HUES48 (cell line): ENCODE measurements around the gene COL6A5.

Source experiments
- H3K27ac ChIP-seq: one replicate; pipeline ENCODE4 v1.7.0; 2013; ENCODE audit warnings: low read depth, low read length, inconsistent platforms
- H3K27me3 ChIP-seq: 2 replicates; pipeline ENCODE4 v1.6.1; 2013; ENCODE audit warnings: mild to moderate bottlenecking, low read length; ENCODE audit not compliant: control insufficient read depth, insufficient read depth
- H3K36me3 ChIP-seq: 2 replicates; pipeline ENCODE4 v1.6.1; 2013; ENCODE audit warnings: low read length; ENCODE audit not compliant: control insufficient read depth, insufficient read depth
- H3K4me1 ChIP-seq: 2 replicates; pipeline ENCODE4 v1.6.1; 2013; ENCODE audit warnings: mild to moderate bottlenecking, low read length; ENCODE audit not compliant: control insufficient read depth, insufficient read depth
- H3K4me3 ChIP-seq: 2 replicates; pipeline ENCODE4 v1.5.1; 2013; ENCODE audit warnings: mild to moderate bottlenecking, low read depth, low read length
- H3K9ac ChIP-seq: 2 replicates; pipeline ENCODE4 v1.6.1; 2013; ENCODE audit warnings: mild to moderate bottlenecking, low read depth, low read length, moderate library complexity
- H3K9me3 ChIP-seq: 2 replicates; pipeline ENCODE4 v1.6.1; 2013; ENCODE audit warnings: low read length; ENCODE audit not compliant: control insufficient read depth, insufficient read depth

COL6A5 gene

GRCh38 chr3:130480736-130481135 lies 135.3 kb downstream of the COL6A5 start:
- Histone ChIP-seq H3K36me3 (no peaks in the 10 kb centered on the region), H3K9ac (no peak overlapping the region), H3K27ac (no peak overlapping the region), H3K27me3 (no peaks in the 10 kb centered on the region), H3K4me1 (no peaks in the 10 kb centered on the region), H3K4me3 (no peak overlapping the region), H3K9me3 (no peaks in the 10 kb centered on the region)

DNA sequence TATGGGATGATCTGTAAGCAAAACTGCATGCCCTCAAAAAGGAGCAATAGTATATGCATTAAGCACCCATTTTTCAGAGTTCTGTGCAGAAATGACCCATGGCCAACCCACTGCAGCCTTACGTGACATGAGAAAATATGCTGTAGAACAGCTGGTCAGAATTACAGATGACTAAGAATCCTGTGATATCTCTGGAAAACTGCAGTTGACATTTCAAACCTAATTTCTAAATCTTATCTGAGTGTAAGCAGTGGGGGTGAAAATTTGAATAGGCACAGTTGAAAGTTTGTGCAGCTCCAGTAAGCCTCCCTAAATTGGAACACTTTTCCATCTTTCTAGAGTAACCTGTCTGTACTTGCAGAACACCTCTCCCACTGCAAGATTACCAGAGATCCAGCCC lies 142.8 kb downstream of the COL6A5 start:
- no peak overlapping the region for H3K9ac ChIP-seq
- H3K27me3 ChIP-seq: no peaks in the 10 kb centered on the region
- no peaks in the 10 kb centered on the region for H3K4me1 ChIP-seq
- H3K27ac ChIP-seq: no peak overlapping the region
- no peaks in the 10 kb centered on the region for H3K36me3 ChIP-seq
- no peak overlapping the region for H3K4me3 ChIP-seq
- no peaks in the 10 kb centered on the region for H3K9me3 ChIP-seq

DNA sequence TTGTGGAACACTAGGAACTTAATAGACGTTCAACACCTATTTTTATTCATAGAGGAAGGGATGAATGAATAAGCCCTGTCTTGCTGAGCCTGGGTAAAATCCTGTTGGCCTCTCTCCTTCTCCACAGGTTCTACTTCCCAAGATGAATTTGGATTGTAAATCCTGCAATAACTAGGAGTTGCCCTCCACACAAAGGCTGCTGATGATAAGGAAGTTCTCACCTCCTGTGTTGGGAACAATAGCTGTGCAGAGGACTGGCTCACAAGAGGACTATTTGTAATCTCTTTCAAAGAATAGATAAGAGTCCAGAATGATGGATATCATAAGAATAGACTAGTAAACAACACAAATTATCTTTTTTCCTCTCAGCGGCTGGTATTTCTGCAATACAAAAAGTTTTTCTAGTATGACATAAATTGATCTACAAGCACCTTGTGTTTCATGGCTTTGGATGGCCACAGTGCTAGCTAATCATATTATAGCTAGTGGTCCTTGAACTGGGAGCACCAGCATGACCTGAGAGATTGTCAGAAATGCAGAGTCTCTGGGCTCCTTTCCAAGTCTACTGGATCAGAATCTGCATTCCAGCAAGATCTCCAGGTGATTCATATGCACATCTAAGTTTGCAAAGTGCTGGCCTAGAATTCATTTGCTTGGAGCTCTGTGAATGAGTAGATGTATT lies 143.4 kb downstream of the COL6A5 start:
- no peaks in the 10 kb centered on the region for H3K36me3 ChIP-seq
- H3K4me1 ChIP-seq: no peaks in the 10 kb centered on the region
- no peak overlapping the region for H3K27ac ChIP-seq
- no peaks in the 10 kb centered on the region for H3K9me3 ChIP-seq
- no peak overlapping the region for H3K4me3 ChIP-seq
- no peak overlapping the region for H3K9ac ChIP-seq
- H3K27me3 ChIP-seq: no peaks in the 10 kb centered on the region

DNA sequence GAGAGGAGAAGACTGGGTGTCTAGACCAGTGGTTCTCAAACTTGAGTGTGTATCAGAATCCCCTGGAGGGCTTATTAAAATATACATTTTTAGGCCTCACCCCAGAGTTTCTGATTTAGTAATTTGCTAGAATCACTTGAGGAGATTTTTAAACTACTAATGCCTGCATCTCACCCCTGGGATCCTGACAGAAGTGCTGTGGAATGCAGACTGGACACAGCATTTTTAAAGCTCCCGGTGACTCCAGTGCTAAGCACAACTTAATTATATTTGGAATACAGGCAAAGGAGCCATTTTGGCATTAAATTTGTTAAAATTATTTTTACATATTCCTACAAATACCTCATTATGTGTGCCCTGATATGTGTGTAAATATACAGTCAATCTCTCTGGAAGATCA lies 144.8 kb downstream of the COL6A5 start:
- Histone ChIP-seq H3K36me3 (no peaks in the 10 kb centered on the region), H3K9me3 (no peaks in the 10 kb centered on the region), H3K27ac (no peak overlapping the region), H3K9ac (no peak overlapping the region), H3K4me3 (no peak overlapping the region), H3K27me3 (no peaks in the 10 kb centered on the region), H3K4me1 (no peaks in the 10 kb centered on the region)

DNA sequence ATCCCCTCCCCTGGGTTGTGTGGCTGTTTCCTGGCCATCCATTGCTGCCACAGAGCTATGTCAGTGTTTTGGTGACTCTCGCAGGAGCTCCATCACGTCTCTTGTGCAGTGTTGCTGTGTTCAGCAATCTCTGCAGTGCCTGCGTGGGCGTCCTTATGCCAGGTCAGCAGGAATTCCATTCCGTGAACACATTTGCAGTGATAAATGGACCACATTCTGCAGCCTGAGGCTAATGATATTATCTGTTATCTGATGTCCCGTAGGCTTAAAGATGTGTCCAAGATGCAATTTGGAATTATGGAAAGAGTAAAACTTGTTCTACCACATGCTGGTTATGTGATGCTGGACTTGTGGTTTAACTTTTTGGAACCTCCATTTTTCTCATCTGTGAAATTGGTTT lies 146.0 kb downstream of the COL6A5 start:
- H3K9me3 ChIP-seq: no peaks in the 10 kb centered on the region
- no peaks in the 10 kb centered on the region for H3K27me3 ChIP-seq
- no peak overlapping the region for H3K27ac ChIP-seq
- H3K36me3 ChIP-seq: no peaks in the 10 kb centered on the region
- H3K9ac ChIP-seq: no peak overlapping the region
- no peaks in the 10 kb centered on the region for H3K4me1 ChIP-seq
- H3K4me3 ChIP-seq: no peak overlapping the region

DNA sequence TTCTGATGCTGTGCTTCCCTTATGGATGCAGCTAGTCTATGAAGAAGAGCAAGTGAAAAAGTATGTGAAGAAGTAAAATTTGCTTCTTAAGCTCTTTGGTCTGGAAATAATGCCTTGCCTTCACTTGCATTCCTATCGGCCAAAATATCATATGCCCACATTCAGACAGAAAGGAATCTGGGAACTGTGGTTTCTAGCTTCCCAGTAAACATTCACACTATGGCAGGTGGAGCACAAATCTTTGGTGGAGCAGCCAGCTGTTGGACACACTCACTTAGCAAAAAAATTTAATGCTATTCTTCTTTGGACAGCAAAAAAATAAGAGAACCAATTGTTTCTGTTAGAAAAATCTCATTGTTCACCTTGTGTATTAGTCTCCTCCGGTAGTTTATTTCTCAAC lies 159.2 kb downstream of the COL6A5 start:
- Histone ChIP-seq H3K27me3 (no peaks in the 10 kb centered on the region), H3K4me3 (no peak overlapping the region), H3K9me3 (no peaks in the 10 kb centered on the region), H3K36me3 (no peaks in the 10 kb centered on the region), H3K4me1 (no peaks in the 10 kb centered on the region), H3K9ac (no peak overlapping the region), H3K27ac (no peak overlapping the region)

DNA sequence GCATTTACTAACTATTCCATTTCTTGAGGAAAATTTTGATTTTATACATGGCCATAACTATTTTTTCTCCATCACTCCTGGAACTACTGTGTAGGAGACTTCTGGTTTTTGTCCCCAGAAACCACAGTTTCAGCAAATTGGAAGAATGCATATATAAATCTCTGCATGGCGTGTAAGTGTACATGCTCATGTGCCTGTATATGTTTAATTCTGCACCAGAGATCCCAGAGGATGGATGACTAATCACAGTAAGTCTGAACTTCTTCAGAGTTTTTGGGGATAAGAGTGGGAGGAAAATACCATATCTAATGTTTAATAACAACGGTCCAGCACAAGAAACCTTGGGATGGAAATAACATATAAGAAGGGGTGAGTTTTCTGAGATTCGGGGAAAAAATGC lies 160.6 kb downstream of the COL6A5 start:
- no peak overlapping the region for H3K4me3 ChIP-seq
- no peaks in the 10 kb centered on the region for H3K9me3 ChIP-seq
- no peak overlapping the region for H3K9ac ChIP-seq
- H3K36me3 ChIP-seq: no peaks in the 10 kb centered on the region
- H3K27ac ChIP-seq: no peak overlapping the region
- H3K4me1 ChIP-seq: no peaks in the 10 kb centered on the region
- H3K27me3 ChIP-seq: no peaks in the 10 kb centered on the region

DNA sequence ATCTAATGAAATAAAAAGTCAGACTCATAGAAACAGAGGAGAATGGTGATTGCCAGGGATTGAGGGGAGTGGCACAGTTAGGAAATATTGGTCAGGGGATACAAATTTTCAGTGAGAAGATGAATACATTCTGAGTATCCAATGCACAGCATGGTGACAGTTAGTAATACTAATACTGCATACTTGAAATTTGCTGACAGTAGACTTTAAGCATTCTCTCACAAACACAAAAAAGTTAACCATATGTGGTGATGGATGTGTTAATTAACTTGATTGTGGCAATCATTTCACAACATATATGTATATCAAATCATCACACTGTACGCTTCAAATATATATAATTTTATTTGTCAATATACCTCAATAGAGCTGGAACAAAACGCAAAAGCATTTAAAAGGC lies 162.3 kb downstream of the COL6A5 start:
- Histone ChIP-seq H3K36me3 (no peaks in the 10 kb centered on the region), H3K27ac (no peak overlapping the region), H3K27me3 (no peaks in the 10 kb centered on the region)

DNA sequence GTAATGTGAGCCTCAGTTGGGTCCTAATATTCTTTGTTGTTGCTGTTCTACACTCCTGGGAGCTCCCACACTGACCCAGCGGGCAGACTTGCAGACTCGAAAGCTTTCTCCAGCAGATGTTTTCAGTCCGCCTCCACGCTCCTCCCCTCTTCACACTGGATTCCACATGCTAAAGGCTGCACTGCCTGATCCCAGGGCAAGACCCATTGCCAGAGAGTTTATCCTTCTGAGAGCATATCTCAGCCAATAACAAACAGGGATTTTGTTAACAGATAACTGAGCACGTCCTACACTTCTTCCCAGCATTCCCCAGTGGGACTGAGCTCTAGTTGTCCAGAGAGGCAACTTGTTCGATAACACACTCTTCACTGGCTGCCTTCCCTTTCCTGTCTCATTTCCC lies 163.5 kb downstream of the COL6A5 start:
- H3K36me3 ChIP-seq: no peaks in the 10 kb centered on the region
- H3K9me3 ChIP-seq: no peaks in the 10 kb centered on the region
- H3K4me3 ChIP-seq: no peak overlapping the region
- H3K27ac ChIP-seq: no peak overlapping the region
- H3K27me3 ChIP-seq: no peaks in the 10 kb centered on the region
- H3K9ac ChIP-seq: no peak overlapping the region
- no peaks in the 10 kb centered on the region for H3K4me1 ChIP-seq

More for the DNA sequence above, 162.3 kb downstream of the COL6A5 start:
- H3K9me3 ChIP-seq: no peaks in the 10 kb centered on the region
- H3K9ac ChIP-seq: no peak overlapping the region
- H3K4me3 ChIP-seq: no peak overlapping the region
- no peaks in the 10 kb centered on the region for H3K4me1 ChIP-seq

GRCh38 chr3:130514681-130515080 lies 169.2 kb downstream of the COL6A5 start:
- no peak overlapping the region for H3K27ac ChIP-seq
- H3K4me1 ChIP-seq: peaks cover 4% of the 10 kb centered on the region; the same call in 1 of the 2 replicates
- H3K36me3 ChIP-seq: no peaks in the 10 kb centered on the region
- no peaks in the 10 kb centered on the region for H3K9me3 ChIP-seq
- H3K9ac ChIP-seq: no peak overlapping the region
- H3K27me3 ChIP-seq: peaks cover 38% of the 10 kb centered on the region
- H3K4me3 ChIP-seq: no peak overlapping the region

GRCh38 chr3:130515755-130516154 lies 170.3 kb downstream of the COL6A5 start:
- H3K9me3 ChIP-seq: no peaks in the 10 kb centered on the region
- no peak overlapping the region for H3K4me3 ChIP-seq
- peaks cover 38% of the 10 kb centered on the region for H3K27me3 ChIP-seq
- no peak overlapping the region for H3K27ac ChIP-seq
- H3K9ac ChIP-seq: no peak overlapping the region
- peaks cover 4% of the 10 kb centered on the region; the same call in 1 of the 2 replicates for H3K4me1 ChIP-seq
- H3K36me3 ChIP-seq: no peaks in the 10 kb centered on the region
